ENCODE data around the gene KYAT1. TPM values are rescaled to one million over a fixed set of nuclear protein-coding genes. Genes with fewer than 3 reads are reported as not detected.

The KYAT1 gene
- total and polyA plus RNA-seq, 4 donors, result 4.5 to 11.4 (median 8.5) TPM

- WGBS, 2 donors, result 51 to 53% methylated on average over 15 of the region's 15 CpGs
- H3K27ac ChIP-seq (ENCODE audit: low read depth in 1 of 2, low read length in 2 of 2), result peak overlapping the region; percentile 43 to 88
- H3K4me3 ChIP-seq (ENCODE audit: low read length in 2 of 2), result no peak overlapping the region
- DNase-seq (no peak), ATAC-seq (ENCODE audit: low FRiP score) (no peak)
- peaks cover 0 to 14% of the 10 kb centered on the region in 2 donors for H3K36me3 ChIP-seq (ENCODE audit: control insufficient read depth in 1 of 2, insufficient read depth in 2 of 2, low read length in 1 of 2)
- intact Hi-C loops (cut with DNase I), result loop anchor here in 1 of 2 donors (5.0 kb wide), 1 partner anchor 35 kb away; no protein-coding TSS in a partner anchor
- no peaks in the 10 kb centered on the region for H3K27me3 ChIP-seq (ENCODE audit: control insufficient read depth in 1 of 2, insufficient read depth in 2 of 2, low read length in 1 of 2)
- H3K9me3 ChIP-seq (ENCODE audit: control insufficient read depth, low read length), result no peaks in the 10 kb centered on the region
- peaks cover 0 to 11% of the 10 kb centered on the region in 2 donors for H3K4me1 ChIP-seq (ENCODE audit: control insufficient read depth in 1 of 2, insufficient read depth in 2 of 2, low read length in 2 of 2)
These were observed 30.6 kb upstream of the KYAT1 start for GRCh38 chr9:128912270-128912853.

- intact Hi-C loops (cut with DNase I), result loop anchor here in 1 of 2 donors (5.0 kb wide), 1 partner anchor 34 kb away; no protein-coding TSS in a partner anchor
- ATAC-seq (ENCODE audit: low FRiP score) (peak; percentile 74), DNase-seq (peak; percentile 91 to 95)
- Histone ChIP-seq H3K4me3 (ENCODE audit: low read length in 2 of 2) (no peak overlapping the region), H3K27me3 (ENCODE audit: control insufficient read depth in 1 of 2, insufficient read depth in 2 of 2, low read length in 1 of 2) (no peaks in the 10 kb centered on the region), H3K9me3 (ENCODE audit: control insufficient read depth, low read length) (no peaks in the 10 kb centered on the region), H3K4me1 (ENCODE audit: control insufficient read depth in 1 of 2, insufficient read depth in 2 of 2, low read length in 2 of 2) (peaks cover 0 to 11% of the 10 kb centered on the region in 2 donors), H3K27ac (ENCODE audit: low read depth in 1 of 2, low read length in 2 of 2) (peak overlapping the region; percentile 43 to 88), H3K36me3 (ENCODE audit: control insufficient read depth in 1 of 2, insufficient read depth in 2 of 2, low read length in 1 of 2) (peaks cover 0 to 15% of the 10 kb centered on the region in 2 donors)
- WGBS, 2 donors, result 11 to 15% methylated on average over 8 of the region's 8 CpGs
These were observed 29.8 kb upstream of the KYAT1 start for GRCh38 chr9:128911529-128912035.

GRCh38 chr9:128910906-128911305 lies 29.2 kb upstream of the KYAT1 start:
- DNase-seq, result no peak
- no peaks in the 10 kb centered on the region for H3K27me3 ChIP-seq (ENCODE audit: control insufficient read depth in 1 of 2, insufficient read depth in 2 of 2, low read length in 1 of 2)
- H3K9me3 ChIP-seq (ENCODE audit: control insufficient read depth, low read length), result no peaks in the 10 kb centered on the region
- H3K27ac ChIP-seq (ENCODE audit: low read depth in 1 of 2, low read length in 2 of 2), result peak overlapping the region in 1 of 2 donors; percentile 78
- WGBS, 2 donors, result 71 to 73% methylated on average over 6 of the region's 6 CpGs
- peaks cover 0 to 15% of the 10 kb centered on the region in 2 donors for H3K36me3 ChIP-seq (ENCODE audit: control insufficient read depth in 1 of 2, insufficient read depth in 2 of 2, low read length in 1 of 2)
- ATAC-seq (ENCODE audit: low FRiP score), result no peak
- no peak overlapping the region for H3K4me3 ChIP-seq (ENCODE audit: low read length in 2 of 2)
- intact Hi-C loops (cut with DNase I), result loop anchor here in 1 of 2 donors (5.0 kb wide), 1 partner anchor 34 kb away; no protein-coding TSS in a partner anchor
- H3K4me1 ChIP-seq (ENCODE audit: control insufficient read depth in 1 of 2, insufficient read depth in 2 of 2, low read length in 2 of 2), result peaks cover 0 to 11% of the 10 kb centered on the region in 2 donors

- Histone ChIP-seq H3K4me1 (ENCODE audit: control insufficient read depth in 1 of 2, insufficient read depth in 2 of 2, low read length in 2 of 2) (peaks cover 0 to 11% of the 10 kb centered on the region in 2 donors), H3K36me3 (ENCODE audit: control insufficient read depth in 1 of 2, insufficient read depth in 2 of 2, low read length in 1 of 2) (peaks cover 0 to 15% of the 10 kb centered on the region in 2 donors), H3K9me3 (ENCODE audit: control insufficient read depth, low read length) (no peaks in the 10 kb centered on the region), H3K4me3 (ENCODE audit: low read length in 2 of 2) (no peak overlapping the region), H3K27me3 (ENCODE audit: control insufficient read depth in 1 of 2, insufficient read depth in 2 of 2, low read length in 1 of 2) (no peaks in the 10 kb centered on the region), H3K27ac (ENCODE audit: low read depth in 1 of 2, low read length in 2 of 2) (peak overlapping the region in 1 of 2 donors; percentile 11)
- intact Hi-C loops (cut with DNase I), result loop anchor here in 1 of 2 donors (5.0 kb wide), 1 partner anchor 33 kb away; no protein-coding TSS in a partner anchor
- 87 to 88% methylated on average over 4 of the region's 4 CpGs for WGBS, 2 donors
- ATAC-seq (ENCODE audit: low FRiP score), result no peak
- DNase-seq, result no peak
These were observed 28.1 kb upstream of the KYAT1 start for GRCh38 chr9:128909859-128910258.

- H3K27me3 ChIP-seq (ENCODE audit: control insufficient read depth in 1 of 2, insufficient read depth in 2 of 2, low read length in 1 of 2), result no peaks in the 10 kb centered on the region
- intact Hi-C loops (cut with DNase I), result no loop called here
- WGBS, 2 donors, result 97 to 98% methylated on average over 24 of the region's 24 CpGs
- no peaks in the 10 kb centered on the region for H3K9me3 ChIP-seq (ENCODE audit: control insufficient read depth, low read length)
- H3K4me3 ChIP-seq (ENCODE audit: low read length in 2 of 2), result no peak overlapping the region
- no peak overlapping the region for H3K27ac ChIP-seq (ENCODE audit: low read depth in 1 of 2, low read length in 2 of 2)
- no peak for ATAC-seq (ENCODE audit: low FRiP score)
- H3K36me3 ChIP-seq (ENCODE audit: control insufficient read depth in 1 of 2, insufficient read depth in 2 of 2, low read length in 1 of 2), result peaks cover 0 to 15% of the 10 kb centered on the region in 2 donors
- H3K4me1 ChIP-seq (ENCODE audit: control insufficient read depth in 1 of 2, insufficient read depth in 2 of 2, low read length in 2 of 2), result peaks cover 0 to 7% of the 10 kb centered on the region in 2 donors
- no peak for DNase-seq
These were observed 26.6 kb upstream of the KYAT1 start for GRCh38 chr9:128908372-128908771.

GRCh38 chr9:128906741-128907140 lies 25.0 kb upstream of the KYAT1 start:
- Histone ChIP-seq H3K9me3 (ENCODE audit: control insufficient read depth, low read length) (no peaks in the 10 kb centered on the region), H3K36me3 (ENCODE audit: control insufficient read depth in 1 of 2, insufficient read depth in 2 of 2, low read length in 1 of 2) (peaks cover 0 to 15% of the 10 kb centered on the region in 2 donors), H3K4me3 (ENCODE audit: low read length in 2 of 2) (no peak overlapping the region), H3K27ac (ENCODE audit: low read depth in 1 of 2, low read length in 2 of 2) (no peak overlapping the region), H3K4me1 (ENCODE audit: control insufficient read depth in 1 of 2, insufficient read depth in 2 of 2, low read length in 2 of 2) (peaks cover 0 to 4% of the 10 kb centered on the region in 2 donors), H3K27me3 (ENCODE audit: control insufficient read depth in 1 of 2, insufficient read depth in 2 of 2, low read length in 1 of 2) (no peaks in the 10 kb centered on the region)
- WGBS, 2 donors, result 25 to 34% methylated on average over 2 of the region's 2 CpGs
- intact Hi-C loops (cut with DNase I), result no loop called here
- no peak for DNase-seq
- ATAC-seq (ENCODE audit: low FRiP score), result no peak

GRCh38 chr9:128905964-128906363 lies 24.2 kb upstream of the KYAT1 start:
- ATAC-seq (ENCODE audit: low FRiP score), result no peak
- no peaks in the 10 kb centered on the region for H3K27me3 ChIP-seq (ENCODE audit: control insufficient read depth in 1 of 2, insufficient read depth in 2 of 2, low read length in 1 of 2)
- no peak overlapping the region for H3K4me3 ChIP-seq (ENCODE audit: low read length in 2 of 2)
- 92 to 93% methylated on average over 7 of the region's 7 CpGs for WGBS, 2 donors
- H3K27ac ChIP-seq (ENCODE audit: low read depth in 1 of 2, low read length in 2 of 2), result no peak overlapping the region
- DNase-seq, result no peak
- H3K4me1 ChIP-seq (ENCODE audit: control insufficient read depth in 1 of 2, insufficient read depth in 2 of 2, low read length in 2 of 2), result peaks cover 0 to under 1% of the 10 kb centered on the region in 2 donors
- H3K9me3 ChIP-seq (ENCODE audit: control insufficient read depth, low read length), result no peaks in the 10 kb centered on the region
- intact Hi-C loops (cut with DNase I), result no loop called here
- H3K36me3 ChIP-seq (ENCODE audit: control insufficient read depth in 1 of 2, insufficient read depth in 2 of 2, low read length in 1 of 2), result peaks cover 0 to 15% of the 10 kb centered on the region in 2 donors

- Histone ChIP-seq H3K9me3 (ENCODE audit: control insufficient read depth, low read length) (no peaks in the 10 kb centered on the region), H3K27ac (ENCODE audit: low read depth in 1 of 2, low read length in 2 of 2) (no peak overlapping the region), H3K27me3 (ENCODE audit: control insufficient read depth in 1 of 2, insufficient read depth in 2 of 2, low read length in 1 of 2) (no peaks in the 10 kb centered on the region), H3K4me1 (ENCODE audit: control insufficient read depth in 1 of 2, insufficient read depth in 2 of 2, low read length in 2 of 2) (no peaks in the 10 kb centered on the region), H3K4me3 (ENCODE audit: low read length in 2 of 2) (no peak overlapping the region), H3K36me3 (ENCODE audit: control insufficient read depth in 1 of 2, insufficient read depth in 2 of 2, low read length in 1 of 2) (peaks cover 0 to 15% of the 10 kb centered on the region in 2 donors)
- ATAC-seq (ENCODE audit: low FRiP score) (no peak), DNase-seq (no peak)
- intact Hi-C loops (cut with DNase I), result no loop called here
- WGBS, 2 donors, result 76 to 78% methylated on average over 10 of the region's 10 CpGs
These were observed 22.3 kb upstream of the KYAT1 start for GRCh38 chr9:128903871-128904620.
